ENCODE results near the gene MYL1.

MYL1 gene

GRCh38 chr2:210324458-210324857, 9.5 kb upstream of the MYL1 start:
- no peak for DNase-seq (ENCODE audit: low spot score)
- Histone ChIP-seq H3K4me3 (no peak overlapping the region), H3K27ac (no peak overlapping the region)
- TF ChIP-seq CTCF (IDR thresholded peaks at IDR 0.05): no peak

GRCh38 chr2:210323003-210323402, 8.0 kb upstream of the MYL1 start:
- no peak for TF ChIP-seq CTCF (IDR thresholded peaks at IDR 0.05)
- Histone ChIP-seq H3K4me3 (no peak overlapping the region), H3K27ac (no peak overlapping the region)
- no peak for DNase-seq (ENCODE audit: low spot score)

GRCh38 chr2:210318891-210319290, 3.9 kb upstream of the MYL1 start:
- Histone ChIP-seq H3K4me3 (no peak overlapping the region), H3K27ac (no peak overlapping the region)
- DNase-seq (ENCODE audit: low spot score): no peak
- no peak for TF ChIP-seq CTCF (IDR thresholded peaks at IDR 0.05)

DNA sequence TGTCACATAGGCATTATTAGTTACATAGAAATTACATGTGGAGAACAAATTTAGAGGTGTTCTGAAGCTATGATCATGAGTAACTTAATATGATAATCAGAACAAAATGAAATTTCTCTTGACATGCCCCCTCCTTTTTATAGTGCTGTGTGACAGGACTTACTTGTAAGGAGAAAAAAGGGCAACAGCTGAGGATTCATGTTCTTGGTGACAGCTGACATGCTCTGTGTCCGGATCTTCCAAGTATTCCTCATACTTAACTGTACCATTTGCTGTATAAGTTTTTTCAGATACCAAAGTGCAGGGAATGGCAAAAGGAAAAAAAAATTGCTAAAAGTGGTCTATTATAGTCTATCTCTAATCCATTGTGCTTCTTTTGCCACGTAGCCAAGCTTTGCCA, 3.5 kb upstream of the MYL1 start:
- no peak for DNase-seq (ENCODE audit: low spot score)
- no peak for TF ChIP-seq CTCF (IDR thresholded peaks at IDR 0.05)
- Histone ChIP-seq H3K4me3 (no peak overlapping the region), H3K27ac (no peak overlapping the region)

- H3K27ac ChIP-seq: no peak overlapping the region
- DNase-seq (ENCODE audit: low spot score): no peak
- no peak overlapping the region for H3K4me3 ChIP-seq
- no peak for TF ChIP-seq CTCF (IDR thresholded peaks at IDR 0.05)
These were observed 4.4 kb downstream of the MYL1 start for GRCh38 chr2:210310550-210310949.

DNA sequence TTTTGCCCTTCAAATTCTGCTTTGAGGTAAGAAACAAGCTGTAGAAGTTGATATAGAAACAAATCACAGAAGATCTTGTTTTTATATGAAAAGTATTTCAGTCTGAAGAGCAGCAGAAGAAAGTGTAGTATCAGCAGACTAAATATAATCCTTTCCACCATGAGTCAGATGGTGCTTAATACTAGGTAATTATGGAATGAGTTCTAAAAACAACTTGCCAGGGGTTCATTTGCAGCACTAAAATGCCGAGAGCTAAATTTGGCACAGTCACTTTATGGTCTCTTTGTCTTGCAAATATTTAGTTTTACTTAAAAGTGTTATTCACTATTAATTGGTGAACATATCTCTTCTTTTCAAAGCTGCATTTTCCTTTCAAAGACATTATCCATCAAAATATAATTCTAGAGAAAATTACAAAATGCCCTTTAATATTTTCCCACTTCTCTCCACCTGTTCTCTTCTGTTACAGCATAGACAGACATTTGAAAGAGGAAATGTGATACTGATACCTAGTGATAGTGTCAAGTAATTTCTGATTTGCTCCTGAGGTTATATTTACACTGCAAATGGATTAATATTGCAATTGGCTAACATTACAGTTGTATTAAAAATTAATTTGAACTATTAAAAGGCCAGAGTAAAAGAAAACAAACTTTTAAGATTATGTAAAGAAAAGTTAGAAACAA, 5.3 kb downstream of the MYL1 start:
- TF ChIP-seq CTCF (IDR thresholded peaks at IDR 0.05): no peak
- Histone ChIP-seq H3K4me3 (no peak overlapping the region), H3K27ac (no peak overlapping the region)
- no peak for DNase-seq (ENCODE audit: low spot score)

GRCh38 chr2:210303498-210303897, 11.5 kb downstream of the MYL1 start:
- DNase-seq (ENCODE audit: low spot score): no peak
- H3K4me3 ChIP-seq: no peak overlapping the region
- no peak for TF ChIP-seq CTCF (IDR thresholded peaks at IDR 0.05)
- H3K27ac ChIP-seq: no peak overlapping the region
